GM12891 (cell line): ENCODE data around the gene ZNF227.

Experiments used
- PAX5 ChIP-seq: IDR thresholded peaks from 2 replicates; pipeline ENCODE4 v1.6.1; 2011; ENCODE audit warnings: low read length, moderate library complexity, mild to moderate bottlenecking; ENCODE audit not compliant: insufficient read depth, severe bottlenecking
- POLR2A ChIP-seq: IDR thresholded peaks from 2 replicates; pipeline ENCODE4 v1.6.1; 2011; ENCODE audit warnings: low read depth, low read length, control low read depth
- POLR2AphosphoS5 ChIP-seq: IDR thresholded peaks from 2 replicates; pipeline ENCODE4 v1.6.1; 2011; ENCODE audit warnings: low read depth, low read length, control low read depth
- SPI1 ChIP-seq: IDR thresholded peaks from 2 replicates; pipeline ENCODE4 v1.6.1; 2011; ENCODE audit warnings: low read depth, low read length, control low read depth

DNA sequence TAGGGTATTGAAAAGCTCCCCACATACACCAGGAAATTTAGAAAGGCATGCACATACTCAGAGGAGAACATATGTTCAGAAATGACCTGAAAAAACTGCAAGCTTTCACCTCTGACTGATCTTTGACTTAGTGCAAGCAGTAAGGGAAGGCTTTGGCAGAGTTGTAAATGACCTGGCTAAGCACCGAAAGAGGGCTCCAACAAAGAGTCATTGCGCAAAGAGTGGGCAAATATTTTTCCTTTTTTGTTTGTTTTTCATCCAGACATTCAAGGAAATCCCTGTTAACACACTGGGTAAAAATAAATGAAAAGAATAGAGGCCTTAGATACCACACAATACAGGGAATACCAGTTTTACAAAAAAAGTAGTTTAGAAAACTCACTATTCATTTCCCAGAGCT lies 42.2 kb downstream of the ZNF227 start:
- no peak for TF ChIP-seq POLR2A
- no peak for TF ChIP-seq POLR2AphosphoS5
- TF ChIP-seq PAX5: no peak
- no peak for TF ChIP-seq SPI1
